ENCODE measurements around the gene USP5. TPM values are rescaled to one million over a fixed set of nuclear protein-coding genes. Genes with fewer than 3 reads are reported as not detected.

Gene USP5, protein sequence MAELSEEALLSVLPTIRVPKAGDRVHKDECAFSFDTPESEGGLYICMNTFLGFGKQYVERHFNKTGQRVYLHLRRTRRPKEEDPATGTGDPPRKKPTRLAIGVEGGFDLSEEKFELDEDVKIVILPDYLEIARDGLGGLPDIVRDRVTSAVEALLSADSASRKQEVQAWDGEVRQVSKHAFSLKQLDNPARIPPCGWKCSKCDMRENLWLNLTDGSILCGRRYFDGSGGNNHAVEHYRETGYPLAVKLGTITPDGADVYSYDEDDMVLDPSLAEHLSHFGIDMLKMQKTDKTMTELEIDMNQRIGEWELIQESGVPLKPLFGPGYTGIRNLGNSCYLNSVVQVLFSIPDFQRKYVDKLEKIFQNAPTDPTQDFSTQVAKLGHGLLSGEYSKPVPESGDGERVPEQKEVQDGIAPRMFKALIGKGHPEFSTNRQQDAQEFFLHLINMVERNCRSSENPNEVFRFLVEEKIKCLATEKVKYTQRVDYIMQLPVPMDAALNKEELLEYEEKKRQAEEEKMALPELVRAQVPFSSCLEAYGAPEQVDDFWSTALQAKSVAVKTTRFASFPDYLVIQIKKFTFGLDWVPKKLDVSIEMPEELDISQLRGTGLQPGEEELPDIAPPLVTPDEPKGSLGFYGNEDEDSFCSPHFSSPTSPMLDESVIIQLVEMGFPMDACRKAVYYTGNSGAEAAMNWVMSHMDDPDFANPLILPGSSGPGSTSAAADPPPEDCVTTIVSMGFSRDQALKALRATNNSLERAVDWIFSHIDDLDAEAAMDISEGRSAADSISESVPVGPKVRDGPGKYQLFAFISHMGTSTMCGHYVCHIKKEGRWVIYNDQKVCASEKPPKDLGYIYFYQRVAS
- polyA plus RNA-seq (ENCODE audit: insufficient read length), result 62.2 TPM

DNA sequence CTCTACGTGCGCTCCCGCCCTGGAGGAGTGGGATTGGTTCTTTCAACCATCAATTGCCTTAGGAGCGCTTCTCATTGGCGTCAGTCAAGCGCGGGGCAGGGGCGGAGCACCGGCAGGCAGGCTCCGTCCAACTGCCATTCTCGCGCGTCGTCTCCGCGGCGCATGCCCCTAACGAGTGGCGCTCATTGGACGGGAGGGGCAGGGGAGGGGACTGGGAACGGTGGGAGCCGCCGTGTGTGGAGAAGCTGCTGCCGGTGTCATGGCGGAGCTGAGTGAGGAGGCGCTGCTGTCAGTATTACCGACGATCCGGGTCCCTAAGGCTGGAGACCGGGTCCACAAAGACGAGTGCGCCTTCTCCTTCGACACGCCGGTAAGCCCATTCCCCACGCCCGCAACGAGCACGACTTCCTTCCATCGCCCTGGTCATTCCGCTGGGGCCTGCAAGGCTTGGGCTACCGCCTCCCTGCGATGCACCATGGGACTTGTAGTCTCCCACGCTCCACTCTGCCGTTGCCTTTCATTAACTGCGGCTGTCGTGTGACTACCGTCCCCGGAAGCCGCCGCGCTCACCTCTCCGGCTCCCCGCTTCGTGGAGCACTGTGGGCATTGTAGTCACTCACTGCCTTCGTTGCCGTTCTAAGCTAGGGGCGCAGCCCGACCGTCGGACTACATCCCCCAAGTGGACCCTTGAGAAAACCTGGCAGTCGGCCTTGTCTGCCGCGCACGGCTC, at the start of gene USP5:
TSS of gene USP5 (plus strand) at position 230 of the 730 bp plus-strand sequence. CDS start at position 260, 30 bp downstream.
- DNase-seq (ENCODE audit: low read depth), result peak; percentile 99

DNA sequence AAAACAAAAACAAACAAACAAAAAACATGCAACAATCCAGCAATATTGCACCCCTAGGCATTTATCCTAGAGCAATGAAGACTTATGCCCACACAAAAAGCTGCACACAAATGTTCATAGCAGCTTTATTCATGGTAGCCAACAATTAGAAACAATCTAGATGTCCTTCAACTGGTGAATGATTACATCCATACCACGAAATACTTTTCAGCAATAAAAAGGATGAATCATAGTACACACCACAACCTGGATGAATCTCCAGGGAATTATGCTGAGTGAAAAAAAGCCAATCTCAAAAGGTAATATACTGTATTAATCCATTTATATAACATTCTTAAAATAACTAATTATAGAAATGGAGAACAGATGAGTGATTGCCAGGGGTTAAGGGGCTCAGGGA, 44.8 kb upstream of the USP5 start:
- no peak for DNase-seq (ENCODE audit: low read depth)

DNA sequence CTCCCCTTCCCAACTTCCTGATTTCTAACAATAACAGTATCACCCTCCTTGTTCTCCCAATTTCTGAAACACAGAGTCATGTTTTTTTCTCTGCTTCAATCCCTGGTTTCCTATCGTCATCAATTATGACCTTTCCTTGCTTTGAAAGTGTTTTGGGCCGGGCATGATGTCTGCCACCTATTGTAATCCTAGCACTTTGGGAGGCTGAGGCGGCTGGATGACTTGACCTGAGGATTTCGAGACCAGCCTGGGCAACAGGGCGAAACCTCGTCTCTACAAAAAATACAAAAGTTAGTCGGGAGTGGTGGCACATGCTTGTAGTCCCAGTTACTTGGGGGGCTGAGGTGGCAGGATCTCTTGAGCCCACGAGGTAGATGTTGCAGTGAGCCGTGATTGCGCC, 42.9 kb upstream of the USP5 start:
- no peak for DNase-seq (ENCODE audit: low read depth)

DNA sequence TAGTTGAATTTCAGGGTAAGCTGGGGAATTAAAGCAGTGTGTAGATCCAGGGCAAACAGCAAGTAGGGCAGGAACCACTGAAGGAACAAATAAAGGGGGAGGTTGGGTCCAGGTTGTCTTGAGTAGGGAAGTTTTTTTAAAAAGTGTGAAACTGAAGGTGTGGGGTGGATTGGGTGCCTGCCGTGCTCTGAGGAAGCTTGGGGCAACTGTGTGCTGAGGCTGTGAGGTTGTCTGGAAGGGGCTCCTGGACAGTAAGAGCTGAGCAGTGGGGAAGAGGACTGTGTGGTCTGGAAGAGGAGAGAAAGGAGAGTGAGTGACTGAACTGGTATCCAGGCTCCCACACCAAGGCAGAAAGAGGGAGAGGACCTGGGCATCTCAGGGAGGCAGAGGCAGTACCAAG, 41.2 kb upstream of the USP5 start:
- no peak for DNase-seq (ENCODE audit: low read depth)

DNA sequence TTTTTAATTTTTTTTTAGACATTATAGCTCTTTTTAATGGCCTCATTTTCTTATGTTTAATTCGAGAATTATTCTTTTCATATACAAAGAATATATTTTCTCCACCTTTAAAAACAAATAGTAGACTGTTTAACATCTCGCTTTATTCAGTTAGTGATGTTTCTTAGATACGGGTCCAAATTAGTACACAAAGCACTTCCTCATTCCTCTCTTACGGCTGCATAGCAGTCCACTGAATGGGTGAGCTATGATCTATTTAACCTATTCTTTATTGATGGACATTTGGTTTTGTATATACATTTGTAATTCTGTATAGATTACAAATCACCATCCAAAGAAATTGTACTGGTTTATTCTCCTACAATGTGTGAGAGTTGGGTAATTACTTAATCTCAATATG, 38.6 kb upstream of the USP5 start:
- DNase-seq (ENCODE audit: low read depth), result no peak

DNA sequence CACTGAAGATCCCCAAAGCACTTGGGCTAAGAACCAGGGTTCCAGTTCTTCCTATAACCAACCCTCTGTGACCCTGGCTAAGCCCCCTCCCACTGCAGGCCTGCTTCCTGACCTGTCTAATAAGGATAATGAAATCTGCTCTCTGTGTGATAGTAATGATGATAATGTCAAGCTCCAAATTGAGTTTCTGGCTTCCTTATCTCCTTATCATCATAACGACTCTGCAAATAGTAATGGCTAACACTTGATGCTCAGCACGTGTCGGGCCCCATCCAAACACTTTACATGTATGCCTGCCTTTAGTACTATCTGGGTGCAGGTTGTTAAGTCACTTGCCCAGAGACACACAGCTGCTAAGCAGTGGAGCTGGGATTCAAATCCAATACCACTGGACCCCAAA, 35.4 kb upstream of the USP5 start:
- DNase-seq (ENCODE audit: low read depth), result no peak

DNA sequence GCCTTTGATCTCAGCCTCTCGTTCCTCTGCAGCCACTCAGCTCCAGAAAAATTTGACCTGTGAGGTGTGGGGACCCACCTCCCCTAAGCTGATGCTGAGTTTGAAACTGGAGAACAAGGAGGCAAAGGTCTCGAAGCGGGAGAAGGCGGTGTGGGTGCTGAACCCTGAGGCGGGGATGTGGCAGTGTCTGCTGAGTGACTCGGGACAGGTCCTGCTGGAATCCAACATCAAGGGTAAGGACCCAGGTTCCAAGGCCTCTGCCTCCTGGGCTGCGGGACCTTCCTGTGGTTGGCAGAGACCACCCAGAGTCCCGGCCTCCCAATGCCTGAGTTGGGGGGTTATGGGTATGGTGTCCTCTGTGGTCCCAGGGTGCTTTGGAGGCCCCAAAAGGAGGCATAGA, 34.9 kb upstream of the USP5 start:
- DNase-seq (ENCODE audit: low read depth), result no peak

DNA sequence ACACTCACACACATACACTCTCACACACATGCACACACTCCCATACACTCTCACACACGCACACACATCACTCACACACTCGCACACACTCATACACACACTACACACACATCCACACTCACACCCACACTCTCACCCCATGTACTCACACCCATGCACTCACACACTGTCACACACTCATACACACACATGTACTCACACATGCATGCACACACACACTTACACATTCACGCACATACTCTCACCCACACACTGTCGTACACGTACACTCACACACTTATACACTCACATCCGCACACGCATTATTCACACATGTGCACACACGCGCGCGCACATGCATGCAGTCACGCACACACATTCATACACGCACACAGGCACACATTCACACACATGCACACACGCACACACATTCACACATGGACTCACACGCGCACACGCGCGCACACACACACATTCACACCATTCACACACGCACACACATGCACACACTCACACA, 34.2 kb upstream of the USP5 start:
- DNase-seq (ENCODE audit: low read depth), result no peak

DNA sequence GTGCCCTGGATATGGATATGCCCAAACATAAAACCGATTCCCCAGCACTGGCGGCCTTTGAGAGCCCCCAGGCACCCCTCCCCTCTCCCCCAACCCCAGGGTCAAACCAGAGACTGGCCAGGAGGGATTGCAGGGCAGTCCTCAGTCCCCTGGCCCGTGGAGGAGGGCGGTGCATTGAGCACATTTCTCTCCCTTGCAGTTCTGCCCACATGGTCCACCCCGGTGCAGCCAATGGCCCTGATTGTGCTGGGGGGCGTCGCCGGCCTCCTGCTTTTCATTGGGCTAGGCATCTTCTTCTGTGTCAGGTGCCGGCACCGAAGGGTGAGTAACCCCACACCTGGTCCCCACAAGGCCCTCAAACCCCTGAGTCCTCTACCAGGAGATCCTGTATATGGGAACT, 33.7 kb upstream of the USP5 start:
- DNase-seq (ENCODE audit: low read depth), result no peak

DNA sequence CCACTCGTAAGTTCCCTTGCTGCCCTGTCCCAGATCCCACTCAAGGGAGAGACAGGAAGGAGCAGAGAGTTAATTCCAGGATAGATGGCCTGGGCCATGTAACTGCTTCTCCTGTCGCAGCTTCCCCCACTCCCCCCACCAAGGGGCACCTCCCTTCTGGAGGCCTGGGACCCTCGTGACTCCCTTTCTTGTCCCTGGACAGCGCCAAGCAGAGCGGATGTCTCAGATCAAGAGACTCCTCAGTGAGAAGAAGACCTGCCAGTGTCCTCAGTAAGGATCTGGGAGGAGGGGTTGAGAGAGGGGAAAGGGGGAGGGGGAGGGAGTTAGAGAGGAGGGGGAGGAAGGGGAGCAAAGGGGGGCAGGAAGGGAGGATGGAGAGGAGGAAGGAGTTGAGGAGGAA, 33.3 kb upstream of the USP5 start:
- no peak for DNase-seq (ENCODE audit: low read depth)

DNA sequence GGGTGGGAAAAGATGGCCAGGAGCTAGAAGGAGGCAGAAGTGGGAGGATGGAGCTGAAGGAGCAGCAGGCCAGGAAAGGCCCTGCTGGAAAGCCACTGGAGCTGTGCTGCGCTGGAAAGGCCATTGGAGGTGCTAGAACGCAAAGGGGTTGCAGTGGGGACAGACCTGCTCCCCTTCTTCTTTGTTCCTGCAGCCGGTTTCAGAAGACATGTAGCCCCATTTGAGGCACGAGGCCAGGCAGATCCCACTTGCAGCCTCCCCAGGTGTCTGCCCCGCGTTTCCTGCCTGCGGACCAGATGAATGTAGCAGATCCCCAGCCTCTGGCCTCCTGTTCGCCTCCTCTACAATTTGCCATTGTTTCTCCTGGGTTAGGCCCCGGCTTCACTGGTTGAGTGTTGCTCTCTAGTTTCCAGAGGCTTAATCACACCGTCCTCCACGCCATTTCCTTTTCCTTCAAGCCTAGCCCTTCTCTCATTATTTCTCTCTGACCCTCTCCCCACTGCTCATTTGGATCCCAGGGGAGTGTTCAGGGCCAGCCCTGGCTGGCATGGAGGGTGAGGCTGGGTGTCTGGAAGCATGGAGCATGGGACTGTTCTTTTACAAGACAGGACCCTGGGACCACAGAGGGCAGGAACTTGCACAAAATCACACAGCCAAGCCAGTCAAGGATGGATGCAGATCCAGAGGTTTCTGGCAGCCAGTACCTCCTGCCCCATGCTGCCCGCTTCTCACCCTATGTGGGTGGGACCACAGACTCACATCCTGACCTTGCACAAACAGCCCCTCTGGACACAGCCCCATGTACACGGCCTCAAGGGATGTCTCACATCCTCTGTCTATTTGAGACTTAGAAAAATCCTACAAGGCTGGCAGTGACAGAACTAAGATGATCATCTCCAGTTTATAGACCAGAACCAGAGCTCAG, 32.6 kb upstream of the USP5 start:
- DNase-seq (ENCODE audit: low read depth), result no peak

DNA sequence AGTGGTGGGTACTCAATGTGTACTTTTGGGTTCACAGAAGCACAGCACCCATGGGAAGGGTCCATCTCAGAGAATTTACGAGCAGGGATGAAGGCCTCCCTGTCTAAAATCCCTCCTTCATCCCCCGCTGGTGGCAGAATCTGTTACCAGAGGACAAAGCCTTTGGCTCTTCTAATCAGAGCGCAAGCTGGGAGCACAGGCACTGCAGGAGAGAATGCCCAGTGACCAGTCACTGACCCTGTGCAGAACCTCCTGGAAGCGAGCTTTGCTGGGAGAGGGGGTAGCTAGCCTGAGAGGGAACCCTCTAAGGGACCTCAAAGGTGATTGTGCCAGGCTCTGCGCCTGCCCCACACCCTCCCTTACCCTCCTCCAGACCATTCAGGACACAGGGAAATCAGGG, 31.8 kb upstream of the USP5 start:
- DNase-seq (ENCODE audit: low read depth), result no peak

DNA sequence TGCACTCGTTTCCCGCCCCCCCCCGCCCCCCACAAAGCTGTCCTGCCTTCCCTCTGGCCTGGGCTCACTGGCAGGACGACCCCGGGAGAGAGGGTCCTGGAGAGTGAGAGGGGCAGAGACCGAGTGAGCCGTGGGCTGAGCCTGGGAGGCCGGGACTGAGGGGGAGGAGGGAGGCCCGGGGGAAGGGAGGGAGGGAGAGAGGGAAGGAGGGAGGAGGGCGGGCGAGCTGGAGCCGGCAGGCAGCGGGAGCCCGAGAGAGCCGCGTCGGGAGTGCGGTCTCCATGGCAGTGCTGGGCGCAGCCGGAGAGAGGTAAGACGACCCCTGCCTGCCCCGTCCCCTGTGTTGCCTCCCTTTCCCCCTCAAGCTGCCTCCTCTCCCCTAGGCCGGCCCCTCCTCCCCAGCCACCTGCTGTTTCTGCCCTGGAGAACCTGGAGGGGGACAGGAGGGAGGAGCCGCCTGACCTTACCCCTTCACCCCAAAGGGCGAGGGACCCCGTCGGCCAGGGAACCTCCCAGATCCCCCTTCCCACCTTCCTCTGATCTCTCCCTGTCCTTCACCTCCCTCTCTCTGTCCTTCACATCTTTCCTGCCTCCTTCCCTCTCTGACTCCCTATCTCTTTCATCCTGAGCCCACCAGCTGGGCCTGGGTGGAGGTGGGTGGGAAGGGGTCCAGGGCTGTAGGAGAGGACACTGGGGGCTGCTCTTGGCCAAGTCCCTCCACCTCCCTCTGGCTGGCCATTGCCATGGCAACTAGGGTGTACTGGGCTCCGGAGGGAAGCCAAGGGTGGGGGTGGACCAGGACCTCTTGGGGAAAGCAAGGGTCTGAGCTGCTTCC, 30.1 kb upstream of the USP5 start, which contains the start of gene GPR162:
TSS of gene GPR162 (plus strand) at position 231 of the 835 bp plus-strand sequence. CDS start 2,078 bp downstream, outside the sequence.
- no peak for DNase-seq (ENCODE audit: low read depth)

DNA sequence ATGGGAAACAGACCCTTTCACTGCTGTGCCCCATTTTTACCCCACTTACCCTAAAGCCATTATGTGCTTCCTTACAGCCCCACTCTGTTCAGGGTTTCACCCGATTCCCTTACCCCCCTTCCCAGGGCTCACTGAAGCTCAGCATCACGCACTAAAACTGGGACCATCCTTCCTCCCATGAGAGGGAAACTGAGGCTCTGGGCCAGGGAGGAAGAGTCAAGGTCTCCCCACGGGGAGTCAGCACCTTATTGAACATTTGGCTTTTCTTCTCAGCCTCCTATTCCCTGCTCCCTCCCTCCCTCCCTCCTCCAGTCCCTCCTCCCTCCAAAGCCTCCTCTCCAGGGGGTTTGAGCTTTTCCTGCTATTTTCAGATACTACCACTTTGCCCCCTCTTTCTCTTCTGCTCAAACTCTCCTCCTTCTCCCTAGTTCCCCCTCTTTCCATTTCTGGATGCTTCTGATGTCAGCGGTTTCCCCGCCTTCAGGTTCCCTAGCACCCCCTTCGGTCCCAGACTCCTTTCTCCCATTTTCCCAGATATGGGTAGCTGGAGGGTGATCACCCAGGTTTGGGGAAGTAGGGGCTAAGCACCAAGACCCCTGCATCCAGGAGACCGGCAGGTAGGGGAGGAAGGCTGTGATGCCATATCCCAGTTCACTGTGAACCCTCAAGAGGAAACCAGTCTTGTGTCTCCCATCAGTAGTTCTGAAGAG, 29.4 kb upstream of the USP5 start:
- no peak for DNase-seq (ENCODE audit: low read depth)

DNA sequence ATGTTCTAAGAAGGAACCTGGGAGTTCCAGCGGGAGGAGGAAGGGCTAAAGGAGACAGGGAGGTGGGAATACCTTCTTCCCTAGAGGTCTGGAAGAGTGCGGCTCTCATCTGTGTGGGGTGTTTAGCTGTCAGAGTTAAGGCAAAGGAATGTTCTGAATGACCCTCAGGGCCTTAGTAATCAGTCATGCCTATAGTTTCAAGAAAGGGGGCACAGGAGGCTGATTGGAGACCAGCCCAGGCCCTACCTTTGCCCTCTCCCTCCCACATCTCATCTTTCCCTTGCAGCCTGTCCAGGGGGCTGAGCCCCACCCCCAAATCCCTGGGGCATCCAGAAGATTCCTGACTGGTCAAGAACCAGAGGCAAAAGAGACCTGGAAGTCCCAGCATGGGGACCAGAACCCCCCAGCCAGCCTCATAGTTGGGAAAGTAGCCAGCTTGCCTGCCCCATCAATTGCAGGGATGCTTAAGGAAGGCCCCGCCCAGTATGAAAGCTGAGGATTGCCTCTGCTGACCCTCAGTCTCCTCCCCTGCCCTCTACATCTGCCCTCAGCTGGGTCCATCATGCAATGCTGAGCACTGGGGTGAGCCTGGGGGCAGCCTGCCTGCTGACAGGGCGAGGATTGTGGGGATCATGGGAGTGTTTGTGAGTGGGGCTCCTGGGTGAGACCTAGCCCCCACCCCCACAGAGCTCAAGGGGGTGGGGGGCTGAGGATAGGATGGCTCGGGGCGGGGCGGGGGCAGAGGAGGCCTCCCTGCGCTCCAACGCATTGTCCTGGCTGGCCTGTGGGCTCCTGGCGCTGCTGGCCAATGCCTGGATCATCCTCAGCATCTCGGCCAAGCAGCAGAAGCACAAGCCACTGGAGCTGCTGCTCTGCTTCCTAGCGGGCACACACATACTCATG, 28.5 kb upstream of the USP5 start:
- DNase-seq (ENCODE audit: low read depth), result no peak

DNA sequence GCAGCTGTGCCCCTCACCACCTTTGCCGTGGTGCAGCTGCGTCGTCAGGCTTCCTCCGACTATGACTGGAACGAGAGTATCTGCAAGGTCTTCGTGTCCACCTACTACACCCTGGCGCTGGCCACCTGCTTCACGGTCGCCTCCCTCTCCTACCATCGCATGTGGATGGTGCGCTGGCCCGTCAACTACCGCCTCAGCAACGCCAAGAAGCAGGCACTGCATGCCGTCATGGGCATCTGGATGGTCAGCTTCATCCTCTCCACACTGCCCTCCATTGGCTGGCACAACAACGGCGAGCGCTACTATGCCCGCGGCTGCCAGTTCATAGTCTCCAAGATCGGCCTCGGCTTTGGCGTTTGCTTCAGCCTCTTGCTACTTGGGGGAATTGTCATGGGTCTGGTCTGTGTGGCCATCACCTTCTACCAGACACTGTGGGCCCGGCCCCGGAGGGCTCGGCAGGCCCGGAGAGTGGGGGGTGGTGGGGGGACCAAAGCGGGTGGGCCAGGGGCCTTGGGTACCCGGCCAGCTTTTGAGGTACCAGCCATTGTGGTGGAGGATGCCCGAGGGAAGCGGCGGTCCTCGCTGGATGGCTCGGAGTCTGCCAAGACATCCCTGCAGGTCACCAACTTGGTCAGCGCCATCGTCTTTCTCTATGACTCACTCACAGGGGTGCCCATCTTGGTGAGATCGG, 27.7 kb upstream of the USP5 start:
- no peak for DNase-seq (ENCODE audit: low read depth)

DNA sequence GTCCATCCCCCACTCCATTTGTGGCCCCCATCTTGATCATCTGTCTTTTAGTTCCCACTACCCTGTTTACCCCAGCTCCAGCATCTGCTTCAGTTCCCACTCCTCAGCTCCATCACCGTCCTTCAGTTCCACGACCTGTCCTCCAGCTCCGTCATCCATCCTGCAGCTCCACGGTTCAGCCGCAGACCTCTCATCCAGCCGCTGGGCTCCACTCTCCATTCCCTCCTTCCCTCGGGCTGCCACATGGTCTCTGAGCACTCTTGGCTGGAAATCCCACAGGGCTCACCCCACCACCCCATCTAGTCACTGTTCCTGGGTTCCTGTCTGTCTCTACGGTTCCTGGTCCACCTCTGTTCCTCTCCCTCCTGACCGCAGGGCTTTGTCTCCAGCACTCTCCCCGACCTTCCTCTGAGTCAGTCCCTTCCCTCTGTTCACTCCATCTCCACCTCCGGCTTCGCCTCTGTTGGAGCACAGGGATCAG, 27.0 kb upstream of the USP5 start:
- DNase-seq (ENCODE audit: low read depth), result no peak

All from forelimb muscle (tissue), 1 donor.